GM20000 (cell line): ENCODE data around the gene CLDN4.
"Not testable (repeated sequence)": the region's sequence is repeated elsewhere in the genome, so short reads cannot be mapped to it uniquely, and the experiment has no call there.

Experiments used
- DNase-seq: peaks from one replicate; pipeline ENCODE4 v3.0.0; 2012; ENCODE audit warnings: low spot score
- CTCF ChIP-seq: IDR thresholded peaks from 2 replicates; pipeline ENCODE4 v1.5.1; 2012; ENCODE audit warnings: mild to moderate bottlenecking, control low read depth; ENCODE audit errors: extremely low read depth, missing control alignments

Gene CLDN4

DNA sequence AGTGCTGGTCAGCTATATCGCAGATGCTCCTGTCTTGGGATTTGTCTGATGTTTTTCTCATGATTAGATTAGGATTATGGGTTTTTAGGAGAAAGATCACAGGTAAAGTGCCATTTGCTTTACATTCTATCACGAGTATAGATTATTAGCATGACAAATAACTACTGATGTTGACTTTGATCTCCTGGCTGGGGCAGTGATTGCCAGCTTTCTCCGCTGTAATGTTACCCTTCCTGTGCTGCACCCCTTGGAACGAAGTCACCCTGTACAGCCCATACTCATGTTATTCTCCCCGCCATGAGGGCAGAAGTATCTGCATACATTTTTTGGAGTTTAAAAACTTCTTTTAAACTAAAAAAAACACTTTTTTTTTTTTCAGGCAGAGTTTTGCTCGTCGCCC lies 10.8 kb upstream of the CLDN4 start:
- TF ChIP-seq CTCF = no peak
- DNase-seq = no peak

DNA sequence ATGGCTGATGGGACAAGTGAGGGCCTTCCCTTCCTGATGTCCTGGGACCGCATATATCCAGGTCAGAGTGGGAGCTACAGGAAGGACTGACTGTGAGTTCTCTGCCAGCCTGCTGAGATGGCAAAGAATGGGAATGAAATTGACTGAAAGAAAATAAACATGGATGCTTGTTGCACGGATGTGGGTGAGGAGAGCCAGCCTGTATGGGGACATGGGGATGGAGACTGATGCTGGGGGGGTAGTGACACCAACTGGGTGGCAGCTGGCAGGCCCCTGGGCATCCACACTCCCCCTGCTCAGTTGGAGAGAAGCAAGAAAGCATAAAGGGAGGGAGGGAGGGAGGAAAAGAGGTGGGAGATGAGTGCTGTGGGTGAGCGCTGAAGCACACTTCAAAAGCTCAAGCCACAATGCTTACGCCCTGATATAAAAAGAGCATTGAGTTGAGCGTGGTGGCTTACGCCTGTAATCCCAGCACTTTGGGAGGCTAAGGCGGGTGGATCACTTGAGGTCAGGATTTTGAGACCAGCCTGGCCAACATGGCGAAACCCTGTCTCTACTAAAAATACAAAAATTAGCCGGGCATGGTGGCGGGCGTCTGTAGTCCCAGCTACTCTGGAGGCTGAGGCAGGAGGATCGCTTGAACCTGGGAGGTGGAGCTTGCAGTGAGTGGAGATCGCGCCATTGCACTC lies 9.1 kb upstream of the CLDN4 start:
- DNase-seq = not testable (repeated sequence)

- no peak for DNase-seq
- TF ChIP-seq CTCF = no peak
Measured at GRCh38 chr7:73822319-73823173, 8.2 kb upstream of the CLDN4 start.

DNA sequence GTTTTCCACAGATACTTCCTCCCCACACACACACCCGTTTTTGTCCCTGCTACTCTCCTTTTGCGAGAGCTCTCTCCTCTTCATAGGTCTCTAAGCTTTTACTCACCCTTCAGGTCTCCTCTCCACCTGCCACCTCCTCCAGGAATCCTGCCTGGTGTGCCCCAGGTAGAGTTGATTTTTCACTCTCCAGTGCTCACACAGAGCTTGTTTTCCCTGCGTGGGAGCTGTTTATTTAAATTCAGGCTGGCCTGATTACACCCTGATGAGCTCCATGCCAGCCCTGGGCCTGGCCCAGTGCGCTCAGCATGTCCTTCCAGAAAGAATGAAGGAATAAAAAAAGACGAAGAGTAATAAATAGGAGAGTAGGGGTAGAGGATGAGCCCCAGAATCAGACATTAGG lies 7.5 kb upstream of the CLDN4 start:
- DNase-seq = no peak
- TF ChIP-seq CTCF = no peak

DNA sequence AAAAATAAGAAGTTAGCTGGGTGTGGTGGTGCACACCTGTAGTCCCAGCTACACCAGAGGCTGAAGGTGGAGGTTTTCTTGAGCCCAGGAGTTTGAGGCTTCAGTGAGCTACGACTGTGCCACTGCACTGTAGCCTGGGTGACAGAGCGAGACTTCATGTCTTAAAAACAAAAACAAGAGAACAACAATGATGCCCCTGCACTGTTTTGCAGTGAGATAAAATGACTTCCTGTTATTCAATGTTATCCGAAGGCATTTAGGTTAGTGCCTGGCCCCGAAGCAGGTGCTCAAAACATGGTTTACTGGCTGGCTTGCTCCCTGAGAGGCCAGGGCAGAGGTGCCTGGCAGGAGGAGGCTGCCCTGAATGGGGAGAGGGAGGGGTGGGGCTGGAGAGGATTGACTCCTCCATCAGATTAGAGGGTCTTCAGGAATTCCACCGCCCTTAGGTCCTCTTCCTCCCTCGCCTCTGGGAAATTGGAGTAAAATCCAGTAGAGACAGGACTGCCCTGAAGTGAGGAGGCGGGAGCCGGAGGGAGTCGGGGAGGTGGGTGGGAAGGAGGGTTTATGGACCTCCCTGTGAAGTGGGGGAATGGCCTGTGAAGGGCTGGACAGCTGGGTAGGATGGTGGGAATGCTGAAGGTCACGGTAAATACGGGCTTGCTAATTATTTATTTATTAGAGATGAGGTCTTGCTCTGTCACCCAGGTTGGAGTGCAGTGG lies 6.8 kb upstream of the CLDN4 start:
- no peak for TF ChIP-seq CTCF
- no peak for DNase-seq

DNA sequence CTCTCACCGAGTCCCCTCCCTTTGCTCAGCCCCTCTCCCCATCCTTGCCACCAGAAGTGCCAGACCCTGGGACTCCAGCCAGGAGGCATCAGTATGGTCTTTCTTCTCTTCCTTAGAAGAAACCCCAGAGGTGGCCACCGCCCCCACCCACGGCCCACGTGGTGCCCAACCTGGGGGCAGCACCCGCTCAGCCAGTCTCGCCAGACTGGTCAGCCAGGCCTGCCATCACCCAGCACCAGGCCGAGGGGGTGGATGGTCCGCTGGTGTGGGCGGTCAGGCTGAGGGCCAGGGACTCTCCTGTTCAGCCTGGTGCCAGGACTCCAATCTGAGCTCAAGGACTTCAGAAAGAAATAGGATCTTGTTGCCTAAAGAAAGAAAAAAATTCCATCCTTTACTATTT lies 5.8 kb upstream of the CLDN4 start:
- no peak for DNase-seq

DNA sequence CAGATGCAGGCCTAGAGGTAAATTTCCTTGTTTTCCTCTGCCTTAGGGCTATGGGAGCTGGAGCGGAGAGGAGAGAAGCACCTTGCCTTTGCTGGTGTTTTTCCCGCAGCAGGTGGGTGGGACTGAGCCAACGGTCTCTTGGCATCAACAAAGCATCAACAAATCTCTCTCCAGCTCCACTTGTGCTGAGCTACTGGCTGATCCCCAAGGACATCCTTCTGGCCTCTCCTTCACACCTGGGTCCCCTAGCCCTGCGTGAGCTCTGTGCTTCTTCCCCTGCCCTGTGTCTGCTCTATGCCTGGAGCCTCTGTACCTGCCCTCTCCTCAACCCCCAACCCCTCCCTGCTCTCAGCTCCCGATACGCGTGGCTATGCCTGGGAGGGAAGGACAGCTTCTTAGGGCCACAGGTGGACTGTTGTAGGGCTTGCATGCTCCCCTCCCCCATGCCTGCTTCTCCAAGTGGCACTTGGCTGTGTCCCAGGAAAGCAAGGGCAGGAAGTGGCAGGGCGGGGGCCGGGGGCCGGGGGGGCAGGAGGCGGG lies 3.2 kb upstream of the CLDN4 start:
- DNase-seq = no peak
- TF ChIP-seq CTCF = no peak

More for the DNA sequence above, 5.8 kb upstream of the CLDN4 start:
- TF ChIP-seq CTCF = no peak
